Mesothelial cell of epicardium (in vitro differentiated cells): Measurements from ENCODE around the gene FGF4. TPM values are rescaled to one million over a fixed set of nuclear protein-coding genes. Genes with fewer than 3 reads are reported as not detected.
A peak's percentile ranks its signal among the peaks of the same experiment; 100 is the strongest.

Source experiments
- DNase-seq, 2 experiments: peaks; one replicate each; pipeline ENCODE4 v3.0.0; 2021; ENCODE audit warnings: low spot score in 2 of 2; ENCODE audit not compliant: unreplicated experiment in 2 of 2
- H3K27ac Mint-ChIP-seq: 2 replicates; pipeline ENCODE4 v1.8.0; 2021; ENCODE audit warnings: mixed read lengths
- H3K27me3 Mint-ChIP-seq: 2 replicates; pipeline ENCODE4 v1.8.0; 2021; ENCODE audit warnings: low read depth, mixed read lengths
- H3K36me3 Mint-ChIP-seq: 2 replicates; pipeline ENCODE4 v1.8.0; 2021; ENCODE audit warnings: mixed read lengths
- H3K4me1 Mint-ChIP-seq: 2 replicates; pipeline ENCODE4 v1.8.0; 2021; ENCODE audit warnings: mixed read lengths
- H3K4me3 Mint-ChIP-seq: 2 replicates; pipeline ENCODE4 v1.8.0; 2021; ENCODE audit warnings: mild to moderate bottlenecking, moderate library complexity, mixed read lengths
- H3K9me3 Mint-ChIP-seq: 2 replicates; pipeline ENCODE4 v1.8.0; 2021; ENCODE audit warnings: mixed read lengths
- total RNA-seq: library from RNA; stranded (reverse); gene quantifications from 3 replicates; pipeline ENCODE4 v1.2.1, GENCODE V29; 2021
- TF ChIP-seq, protein P1 (sequence below): fragments of 200-600 bp; sonication (generic); IDR thresholded peaks from one replicate; pipeline ENCODE4 v1.5.0; 2021; ENCODE audit warnings: antibody characterized with exemption; ENCODE audit not compliant: unreplicated experiment

Gene FGF4
- total RNA-seq, 1 donor from 2014 or later: not detected

- Mint-ChIP-seq H3K27me3 (peaks cover 93% of the 10 kb centered on the region), H3K36me3 (no peaks in the 10 kb centered on the region), H3K4me3 (no peak overlapping the region), H3K27ac (no peak overlapping the region), H3K9me3 (no peaks in the 10 kb centered on the region), H3K4me1 (no peaks in the 10 kb centered on the region)
- TF ChIP-seq, protein P1, sequence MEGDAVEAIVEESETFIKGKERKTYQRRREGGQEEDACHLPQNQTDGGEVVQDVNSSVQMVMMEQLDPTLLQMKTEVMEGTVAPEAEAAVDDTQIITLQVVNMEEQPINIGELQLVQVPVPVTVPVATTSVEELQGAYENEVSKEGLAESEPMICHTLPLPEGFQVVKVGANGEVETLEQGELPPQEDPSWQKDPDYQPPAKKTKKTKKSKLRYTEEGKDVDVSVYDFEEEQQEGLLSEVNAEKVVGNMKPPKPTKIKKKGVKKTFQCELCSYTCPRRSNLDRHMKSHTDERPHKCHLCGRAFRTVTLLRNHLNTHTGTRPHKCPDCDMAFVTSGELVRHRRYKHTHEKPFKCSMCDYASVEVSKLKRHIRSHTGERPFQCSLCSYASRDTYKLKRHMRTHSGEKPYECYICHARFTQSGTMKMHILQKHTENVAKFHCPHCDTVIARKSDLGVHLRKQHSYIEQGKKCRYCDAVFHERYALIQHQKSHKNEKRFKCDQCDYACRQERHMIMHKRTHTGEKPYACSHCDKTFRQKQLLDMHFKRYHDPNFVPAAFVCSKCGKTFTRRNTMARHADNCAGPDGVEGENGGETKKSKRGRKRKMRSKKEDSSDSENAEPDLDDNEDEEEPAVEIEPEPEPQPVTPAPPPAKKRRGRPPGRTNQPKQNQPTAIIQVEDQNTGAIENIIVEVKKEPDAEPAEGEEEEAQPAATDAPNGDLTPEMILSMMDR: no peak
- no peak for DNase-seq
These were observed 44.5 kb upstream of the FGF4 start for GRCh38 chr11:69819541-69820070.

DNA sequence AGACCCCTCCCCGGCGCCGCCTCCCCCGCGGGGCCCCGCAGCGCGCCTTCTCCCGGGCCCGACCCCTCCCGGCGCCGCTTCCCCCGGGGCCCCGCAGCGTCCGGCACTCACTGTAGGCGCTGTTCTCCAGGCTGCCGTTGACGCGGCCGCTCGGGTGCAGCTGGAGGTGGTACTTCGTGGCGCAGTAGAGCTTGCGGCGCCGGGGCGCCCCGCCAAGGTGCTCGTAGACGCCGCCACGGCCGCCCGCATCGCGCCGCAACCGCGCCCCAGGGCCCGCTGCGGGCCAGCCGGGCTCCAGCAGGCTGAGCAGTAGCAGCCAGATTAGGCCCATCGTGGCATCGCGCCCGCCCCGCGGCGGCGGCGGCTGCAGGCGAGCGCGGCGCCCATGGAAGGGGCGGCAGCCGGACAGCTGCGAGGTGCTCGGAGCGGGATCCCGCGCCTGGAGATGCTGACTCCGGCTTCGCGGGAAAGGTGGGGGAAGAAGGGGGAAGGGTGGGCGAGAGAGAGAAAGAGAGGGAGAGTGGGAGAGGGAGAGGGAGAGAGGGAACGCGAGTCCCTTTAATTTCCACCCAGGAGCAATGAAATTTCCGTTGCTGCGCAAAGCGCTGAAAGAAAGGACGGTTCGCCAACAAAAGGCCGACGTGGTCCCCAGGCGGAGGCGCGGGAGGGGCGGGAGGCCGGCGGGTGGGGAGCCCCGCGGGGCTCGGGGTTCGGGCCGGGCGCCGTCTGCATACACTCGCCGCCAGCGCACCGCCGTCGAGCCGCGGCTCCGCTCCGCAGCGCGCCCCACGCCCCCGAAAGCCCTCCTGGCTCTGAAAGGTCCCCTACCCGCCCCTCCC is 43.7 kb upstream of the FGF4 start, which contains the start of gene FGF3:
FGF3 (minus strand) TSS at position 814 of the 839 bp plus-strand sequence; CDS start at position 331, 483 bp downstream.
- H3K4me3 Mint-ChIP-seq: no peak within 1 kb of the TSS

DNA sequence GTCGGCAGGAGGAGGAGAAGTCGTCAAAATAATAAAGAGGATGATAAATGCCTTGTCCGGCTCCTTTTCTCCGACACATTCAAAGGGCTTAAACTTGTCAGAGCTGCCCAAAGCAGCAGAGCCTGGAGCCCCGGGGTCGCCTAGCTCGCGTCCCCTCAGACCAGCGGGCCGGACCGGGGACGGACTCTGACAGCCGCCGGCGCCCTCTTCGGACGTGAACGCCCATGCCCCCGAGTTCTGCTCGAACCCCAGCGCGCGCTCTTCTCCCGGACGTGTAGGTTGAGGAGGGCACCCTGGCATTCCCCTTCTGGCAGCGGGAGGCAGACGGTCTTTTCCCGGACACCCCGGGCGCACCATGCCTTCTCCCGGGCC is 43.1 kb upstream of the FGF4 start:
- Mint-ChIP-seq H3K4me1 (no peaks in the 10 kb centered on the region), H3K9me3 (no peaks in the 10 kb centered on the region), H3K4me3 (no peak overlapping the region), H3K27ac (no peak overlapping the region), H3K27me3 (peaks cover 91% of the 10 kb centered on the region), H3K36me3 (no peaks in the 10 kb centered on the region)
- DNase-seq: no peak
- TF ChIP-seq, protein P1: no peak

More for the DNA sequence above, 43.7 kb upstream of the FGF4 start, which contains the start of gene FGF3:
- TF ChIP-seq, protein P1: no peak
- Mint-ChIP-seq H3K36me3 (no peaks in the 10 kb centered on the region), H3K27me3 (peaks cover 93% of the 10 kb centered on the region), H3K9me3 (no peaks in the 10 kb centered on the region), H3K27ac (no peak within 1 kb of the TSS), H3K4me1 (no peaks in the 10 kb centered on the region)
- DNase-seq: no peak

GRCh38 chr11:69817265-69818230 is 42.4 kb upstream of the FGF4 start:
- H3K27ac Mint-ChIP-seq: no peak overlapping the region
- DNase-seq: peak in 1 of 2 experiments; percentile 60
- H3K36me3 Mint-ChIP-seq: no peaks in the 10 kb centered on the region
- H3K4me1 Mint-ChIP-seq: no peaks in the 10 kb centered on the region
- H3K4me3 Mint-ChIP-seq: no peak overlapping the region
- H3K9me3 Mint-ChIP-seq: no peaks in the 10 kb centered on the region
- peaks cover 88% of the 10 kb centered on the region for H3K27me3 Mint-ChIP-seq
- TF ChIP-seq, protein P1: no peak

GRCh38 chr11:69816671-69817070 is 41.5 kb upstream of the FGF4 start:
- Mint-ChIP-seq H3K9me3 (no peaks in the 10 kb centered on the region), H3K4me1 (no peaks in the 10 kb centered on the region), H3K27ac (no peak overlapping the region), H3K36me3 (no peaks in the 10 kb centered on the region), H3K4me3 (no peak overlapping the region), H3K27me3 (peaks cover 79% of the 10 kb centered on the region)
- DNase-seq: no peak
- TF ChIP-seq, protein P1: no peak
